Prostate gland (tissue), 2 donors: Measurements from ENCODE around the gene SMARCD1.

Experiments
- CTCF ChIP-seq, 4 experiments: fragments of 200-600 bp in 2 of 4; fragments of 450-650 bp in 2 of 4; sonication (generic) in 2 of 4; IDR thresholded peaks; 1 replicate in 3 of 4; 2 replicates in 1 of 4; pipeline ENCODE4 v1.5.1; 2016 to 2019; ENCODE audit warnings: antibody characterized with exemption in 4 of 4, mild to moderate bottlenecking in 2 of 4, moderate library complexity in 2 of 4
- POLR2A ChIP-seq: fragments of 450-650 bp; IDR thresholded peaks from one replicate; pipeline ENCODE4 v1.6.1; 2016; ENCODE audit warnings: antibody characterized with exemption, mild to moderate bottlenecking
- POLR2AphosphoS5 ChIP-seq: sonication (generic); formaldehyde crosslinking; IDR thresholded peaks from one replicate; pipeline ENCODE4 v1.6.1; 2017; ENCODE audit warnings: antibody characterized with exemption

- TF ChIP-seq CTCF (IDR thresholded peaks at IDR 0.05) (no peak), POLR2A (no peak), POLR2AphosphoS5 (no peak)
Measured at GRCh38 chr12:50087151-50087550, 2.0 kb downstream of the SMARCD1 start.
